Adrenal gland (tissue), 5 donors: ENCODE data around the gene CACNA1C.

Experiments used
- POLR2A ChIP-seq, 2 donors: fragments of 450-650 bp; IDR thresholded peaks; one replicate each; pipeline ENCODE4 v1.6.1; 2017; ENCODE audit warnings: antibody characterized with exemption in 2 of 2, mild to moderate bottlenecking in 2 of 2, moderate library complexity in 1 of 2
- TF ChIP-seq, protein P1 (sequence below), 6 experiments: fragments of 450-650 bp in 4 of 6; fragments of 200-600 bp in 2 of 6; sonication (generic) in 1 of 6; IDR thresholded peaks; 1 replicate in 5 of 6; 2 replicates in 1 of 6; pipeline versions ENCODE4 v1.5.1 to v1.8.0; 2016 to 2021; ENCODE audit warnings: antibody characterized with exemption in 6 of 6, mild to moderate bottlenecking in 2 of 6, moderate library complexity in 1 of 6
- donor health status: DM: no; HTN: no; CAD: no.

DNA sequence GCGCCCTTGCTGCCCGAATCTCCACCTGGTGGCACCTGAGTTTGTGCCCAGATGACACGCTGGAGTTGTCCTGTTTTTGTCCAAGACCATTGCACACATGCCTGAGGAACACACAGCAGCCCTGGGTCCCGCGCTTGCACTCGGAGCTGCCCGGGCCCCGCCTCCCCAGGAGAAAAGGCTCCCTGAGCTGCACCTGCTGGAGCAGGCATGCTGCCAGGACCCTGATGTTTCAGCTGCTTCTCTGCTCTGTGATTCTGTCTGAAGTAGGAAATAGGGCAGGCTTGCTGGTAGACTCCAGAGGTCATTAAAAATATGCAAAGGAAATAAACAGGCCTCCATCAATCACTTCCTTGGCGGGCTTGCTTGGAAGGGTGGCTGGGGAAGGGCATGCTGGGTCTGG is 271.6 kb downstream of the CACNA1C start:
- TF ChIP-seq, protein P1, sequence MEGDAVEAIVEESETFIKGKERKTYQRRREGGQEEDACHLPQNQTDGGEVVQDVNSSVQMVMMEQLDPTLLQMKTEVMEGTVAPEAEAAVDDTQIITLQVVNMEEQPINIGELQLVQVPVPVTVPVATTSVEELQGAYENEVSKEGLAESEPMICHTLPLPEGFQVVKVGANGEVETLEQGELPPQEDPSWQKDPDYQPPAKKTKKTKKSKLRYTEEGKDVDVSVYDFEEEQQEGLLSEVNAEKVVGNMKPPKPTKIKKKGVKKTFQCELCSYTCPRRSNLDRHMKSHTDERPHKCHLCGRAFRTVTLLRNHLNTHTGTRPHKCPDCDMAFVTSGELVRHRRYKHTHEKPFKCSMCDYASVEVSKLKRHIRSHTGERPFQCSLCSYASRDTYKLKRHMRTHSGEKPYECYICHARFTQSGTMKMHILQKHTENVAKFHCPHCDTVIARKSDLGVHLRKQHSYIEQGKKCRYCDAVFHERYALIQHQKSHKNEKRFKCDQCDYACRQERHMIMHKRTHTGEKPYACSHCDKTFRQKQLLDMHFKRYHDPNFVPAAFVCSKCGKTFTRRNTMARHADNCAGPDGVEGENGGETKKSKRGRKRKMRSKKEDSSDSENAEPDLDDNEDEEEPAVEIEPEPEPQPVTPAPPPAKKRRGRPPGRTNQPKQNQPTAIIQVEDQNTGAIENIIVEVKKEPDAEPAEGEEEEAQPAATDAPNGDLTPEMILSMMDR (IDR thresholded peaks at IDR 0.05): no peak
- TF ChIP-seq POLR2A (IDR thresholded peaks at IDR 0.05): no peak
